DMS79 treated with DMSO at 0.1 percent for 48 hours (cell line): ENCODE results near the gene POLL.
A peak's percentile ranks its signal among the peaks of the same experiment; 100 is the strongest.

ENCODE experiments used
- DNase-seq: peaks from one replicate; lab custom pipeline; 2025; lab: John Stamatoyannopoulos, UW

POLL gene

GRCh38 chr10:101573885-101574753 is 13.9 kb downstream of the POLL start:
- no peak for DNase-seq

- no peak for DNase-seq
Observed at GRCh38 chr10:101572785-101573184, 15.3 kb downstream of the POLL start.

- no peak for DNase-seq
Observed at GRCh38 chr10:101572126-101572525, 15.9 kb downstream of the POLL start.

DNA sequence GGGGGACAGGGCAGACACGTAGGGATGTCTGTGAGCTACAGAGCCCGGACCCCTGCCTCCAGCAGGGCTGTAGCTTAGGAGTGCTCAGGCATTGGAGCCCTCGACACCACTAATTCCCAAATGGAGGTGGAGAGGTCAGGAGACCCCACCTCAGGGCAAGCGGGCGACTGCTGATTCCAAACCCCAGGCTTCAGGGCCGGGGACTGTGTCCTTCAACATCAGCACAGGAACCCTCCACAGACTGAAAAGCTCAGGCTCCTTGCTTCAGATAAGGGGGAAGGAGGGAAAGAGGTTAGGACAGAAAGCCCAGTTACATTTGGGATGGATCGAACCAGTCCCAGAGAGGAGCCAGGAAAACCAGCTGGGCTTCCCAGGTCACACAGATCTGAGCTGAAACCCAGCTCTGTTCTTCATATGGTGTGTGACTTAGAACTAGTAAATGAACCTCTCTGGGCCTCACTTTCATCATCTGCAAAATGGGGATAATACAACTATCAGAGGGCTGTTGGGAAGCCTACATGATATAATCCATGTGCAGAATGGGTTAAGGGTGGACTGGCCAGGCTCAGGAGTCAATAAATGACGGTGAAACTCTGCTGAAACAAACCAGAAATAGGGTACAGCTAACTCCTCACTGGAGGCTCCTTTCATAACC is 16.7 kb downstream of the POLL start:
- DNase-seq: no peak

- DNase-seq: peak; percentile 2
Observed at GRCh38 chr10:101570428-101571270, 17.4 kb downstream of the POLL start.

DNA sequence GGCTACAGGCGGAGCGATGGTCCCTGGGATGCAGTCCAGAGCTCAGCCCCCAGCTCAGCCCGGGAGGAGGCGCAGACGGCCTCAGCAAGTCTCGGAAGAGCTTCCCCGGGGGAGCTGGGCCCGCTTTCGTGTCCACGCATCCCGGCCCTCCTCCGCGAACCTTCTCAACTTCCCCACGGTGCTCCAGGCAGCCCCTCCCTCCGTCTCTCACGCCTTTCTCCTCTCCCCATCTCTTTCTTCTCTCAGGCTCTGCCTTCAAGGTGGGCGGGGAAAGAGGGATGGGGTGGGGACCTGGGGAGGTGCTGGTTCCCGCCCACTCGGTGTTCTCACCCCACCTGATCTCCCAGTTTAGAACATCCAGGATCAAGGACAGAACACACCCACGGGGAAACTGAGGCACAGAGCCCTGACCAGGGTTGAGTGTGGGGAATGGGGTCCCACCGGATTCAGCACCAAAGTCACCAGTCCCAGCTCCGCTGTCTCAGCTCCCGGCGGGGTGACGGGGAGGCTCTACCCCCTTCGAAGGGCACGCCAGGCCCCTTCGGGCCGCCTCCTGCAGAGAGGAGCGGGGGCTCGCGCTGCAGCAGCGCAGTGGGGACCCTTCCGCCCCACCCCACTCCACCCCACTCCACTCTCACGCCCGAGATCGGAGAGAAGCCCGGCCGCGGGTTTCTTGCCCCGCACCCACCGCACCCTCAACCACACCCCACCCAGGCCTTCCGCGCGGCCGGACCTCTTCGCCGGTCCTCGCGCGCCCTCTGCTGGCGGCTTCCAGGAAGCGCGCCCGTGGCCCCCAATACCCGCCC is 18.2 kb downstream of the POLL start:
- peak; percentile 29 for DNase-seq

GRCh38 chr10:101569323-101569621 is 18.8 kb downstream of the POLL start:
- no peak for DNase-seq

- DNase-seq: no peak
Observed at GRCh38 chr10:101568054-101568745, 19.9 kb downstream of the POLL start.

DNA sequence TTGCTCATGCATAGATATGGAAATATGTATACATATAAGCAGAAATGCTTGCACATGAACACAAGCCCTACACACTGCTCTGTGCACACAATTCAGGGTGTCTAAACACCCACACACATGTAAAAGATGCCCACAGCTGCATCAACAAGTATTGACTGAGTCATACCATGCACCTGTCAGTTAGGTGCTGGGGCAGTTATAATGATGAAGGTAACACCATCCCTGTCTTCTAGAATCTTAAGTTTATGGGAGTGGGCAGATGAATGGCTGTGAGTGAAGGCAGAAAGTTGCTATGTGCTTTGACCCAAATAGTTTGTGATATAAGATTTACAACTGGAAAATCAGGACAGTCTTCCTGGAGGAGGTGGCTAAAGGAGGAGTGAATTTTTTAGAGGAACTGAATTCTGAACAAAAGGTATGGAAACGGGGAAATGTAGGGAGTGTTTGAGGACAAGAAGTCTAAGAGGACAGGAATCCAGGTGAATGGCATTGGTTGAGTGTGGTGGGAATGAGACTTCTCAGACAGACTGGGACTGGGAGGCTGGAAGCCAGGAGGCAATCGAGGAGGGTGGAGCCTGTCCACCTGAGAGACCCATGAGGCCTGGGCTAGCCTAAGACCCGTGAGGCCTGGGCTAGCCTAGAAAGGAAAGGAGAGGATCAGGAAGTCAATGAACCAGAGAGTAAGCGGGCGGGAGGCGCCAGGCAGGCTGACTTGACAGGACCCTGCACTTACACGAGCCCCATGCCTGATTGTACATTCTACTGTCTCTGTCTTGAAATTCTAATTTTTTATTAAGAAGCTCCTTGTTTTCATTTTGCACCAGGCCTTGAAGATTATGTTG is 20.7 kb downstream of the POLL start:
- DNase-seq: no peak

GRCh38 chr10:101566333-101567164 is 21.5 kb downstream of the POLL start:
- DNase-seq: peak; percentile 30

- DNase-seq: peak; percentile 30
Observed at GRCh38 chr10:101565936-101566332, 22.1 kb downstream of the POLL start.

GRCh38 chr10:101565370-101565900 is 22.6 kb downstream of the POLL start:
- no peak for DNase-seq

DNA sequence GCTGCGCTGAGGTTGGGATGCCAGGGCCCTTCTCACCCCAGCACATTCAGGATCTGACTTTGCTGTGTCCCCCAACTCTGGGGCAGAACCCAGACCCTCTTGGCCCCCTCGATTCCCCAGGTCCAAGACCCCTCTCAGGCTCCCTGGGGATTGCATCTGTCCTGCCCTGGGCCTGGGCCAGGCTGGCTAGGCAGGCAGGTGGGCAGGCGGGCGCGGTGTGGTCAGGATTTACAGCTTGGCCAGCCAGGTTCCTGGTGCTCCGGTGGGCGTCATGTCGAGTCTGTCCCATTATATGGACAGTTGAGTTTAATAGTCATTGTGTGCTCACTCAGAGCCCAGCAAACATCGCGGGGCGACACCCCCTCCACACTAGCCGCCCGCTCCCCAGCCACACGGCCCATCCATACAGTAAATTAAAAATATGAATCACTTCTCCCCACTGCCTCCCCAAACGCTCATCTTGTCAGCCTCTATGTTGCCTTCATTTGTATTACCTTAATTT is 23.5 kb downstream of the POLL start:
- DNase-seq: no peak

GRCh38 chr10:101563497-101564040 is 24.5 kb downstream of the POLL start:
- no peak for DNase-seq

- no peak for DNase-seq
Observed at GRCh38 chr10:101563007-101563406, 25.1 kb downstream of the POLL start.

DNA sequence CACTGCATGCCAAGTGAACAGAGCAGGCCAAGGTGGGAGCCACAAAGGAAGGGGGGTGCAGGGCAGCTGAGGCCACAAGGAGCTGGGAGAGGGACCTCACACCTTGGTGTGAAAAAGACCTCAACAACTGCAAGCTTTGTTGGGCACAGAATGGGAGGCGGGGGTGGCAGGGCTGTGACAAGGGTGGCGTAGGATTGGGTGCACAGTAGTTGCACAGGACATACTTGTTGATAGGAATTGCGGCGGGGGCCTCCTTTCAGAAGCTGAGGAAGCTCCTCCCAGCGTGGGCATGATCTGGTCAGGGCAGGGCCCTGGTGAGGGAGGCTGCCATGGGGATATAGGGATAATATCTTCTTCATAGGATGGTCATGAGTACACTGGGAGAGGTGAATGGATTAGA is 25.8 kb downstream of the POLL start:
- DNase-seq: no peak

GRCh38 chr10:101561068-101561915 is 26.8 kb downstream of the POLL start:
- DNase-seq: no peak
